OCI-LY1 (cell line): ENCODE measurements around the gene ENPP4.

Source experiments
- H2AFZ ChIP-seq: fragments of 200-600 bp; sonication (generic), shearing (Covaris generic); 2 replicates; pipeline ENCODE4 v1.6.0; 2014; ENCODE audit warnings: antibody characterized with exemption, mild to moderate bottlenecking, low read length
- H3F3A ChIP-seq: fragments of 200-600 bp; sonication (generic), shearing (Covaris generic); 2 replicates; pipeline ENCODE4 v1.6.0; 2014; ENCODE audit warnings: mild to moderate bottlenecking, antibody characterized with exemption, low read length, moderate library complexity; ENCODE audit not compliant: insufficient read depth
- H3K27ac ChIP-seq: fragments of 200-600 bp; sonication (generic); 2 replicates; pipeline ENCODE4 v1.5.1; 2014; ENCODE audit warnings: low read length, mixed run types, mild to moderate bottlenecking, low read depth; ENCODE audit not compliant: poor library complexity, severe bottlenecking
- H3K27me3 ChIP-seq: fragments of 200-600 bp; sonication (generic); 2 replicates; pipeline ENCODE4 v1.6.0; 2014; ENCODE audit warnings: antibody characterized with exemption, mild to moderate bottlenecking, low read length, moderate library complexity; ENCODE audit not compliant: insufficient read depth
- H3K36me3 ChIP-seq: fragments of 200-600 bp; sonication (generic); 2 replicates; pipeline ENCODE4 v1.6.1; 2014; ENCODE audit warnings: mild to moderate bottlenecking, antibody characterized with exemption, low read length, moderate library complexity, mixed read lengths; ENCODE audit not compliant: insufficient read depth
- H3K4me1 ChIP-seq: fragments of 200-600 bp; sonication (generic); 2 replicates; pipeline ENCODE4 v1.5.1; 2014; ENCODE audit warnings: mild to moderate bottlenecking, low read length, moderate library complexity; ENCODE audit not compliant: insufficient read depth, severe bottlenecking
- H3K4me2 ChIP-seq: fragments of 200-600 bp; sonication (generic), shearing (Covaris generic); 2 replicates; pipeline ENCODE4 v1.6.1; 2014; ENCODE audit warnings: low read length
- H3K4me3 ChIP-seq: fragments of 200-600 bp; sonication (generic); 2 replicates; pipeline ENCODE4 v1.5.1; 2014; ENCODE audit warnings: low read length, low read depth, mild to moderate bottlenecking, mixed read lengths; ENCODE audit not compliant: poor library complexity, severe bottlenecking
- H3K79me2 ChIP-seq: fragments of 200-600 bp; shearing (Covaris generic); 2 replicates; pipeline ENCODE4 v1.6.1; 2016; ENCODE audit warnings: mixed run types, low read length, mixed read lengths; ENCODE audit not compliant: insufficient read depth
- H3K9ac ChIP-seq: fragments of 200-600 bp; sonication (generic), shearing (Covaris generic); 2 replicates; pipeline ENCODE4 v1.6.1; 2014; ENCODE audit warnings: mild to moderate bottlenecking, low read length, mixed read lengths
- H3K9me2 ChIP-seq: fragments of 200-600 bp; sonication (generic), shearing (Covaris generic); 2 replicates; pipeline ENCODE4 v1.6.1; 2014; ENCODE audit warnings: low read depth, mild to moderate bottlenecking, low read length, mixed read lengths
- H3K9me3 ChIP-seq: fragments of 200-600 bp; shearing (Covaris generic); 2 replicates; pipeline ENCODE4 v1.6.1; 2014; ENCODE audit warnings: low read length, mixed read lengths
- H4K20me1 ChIP-seq: fragments of 200-600 bp; sonication (generic), shearing (Covaris generic); 2 replicates; pipeline ENCODE4 v1.6.0; 2016; ENCODE audit warnings: mild to moderate bottlenecking, low read length; ENCODE audit not compliant: insufficient read depth
- CTCF ChIP-seq: fragments of 200-600 bp; sonication (generic), shearing (Covaris generic); IDR thresholded peaks from 2 replicates; pipeline ENCODE4 v1.5.1; 2017; ENCODE audit warnings: mild to moderate bottlenecking, antibody characterized with exemption, low read length, moderate library complexity, mixed read lengths
- EZH2 ChIP-seq: fragments of 200-600 bp; sonication (generic), shearing (Covaris generic); IDR thresholded peaks from 2 replicates; pipeline ENCODE4 v1.8.0; 2017; ENCODE audit warnings: borderline replicate concordance, mixed run types, mild to moderate bottlenecking, antibody characterized with exemption, low read length, moderate library complexity, mixed read lengths

ENPP4 gene

DNA sequence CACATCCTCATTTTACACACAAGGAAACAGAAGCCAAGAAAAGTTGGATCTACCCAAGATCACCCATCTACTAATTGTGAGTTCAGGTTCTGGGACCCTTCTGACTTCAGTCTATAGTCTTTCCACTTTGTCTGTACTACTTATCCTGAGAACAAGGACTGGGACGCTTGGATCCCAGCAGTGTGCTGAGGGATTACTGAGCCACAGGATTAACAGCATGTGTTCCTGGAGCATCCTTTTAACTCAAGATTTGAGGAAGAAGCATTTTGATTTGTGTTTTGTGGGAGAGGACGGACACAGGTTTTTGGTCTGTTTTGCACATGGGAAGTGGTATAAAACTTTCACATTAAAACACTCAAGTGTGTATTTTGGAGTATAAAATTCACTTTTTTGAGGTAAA is 4.4 kb downstream of the ENPP4 start:
- Histone ChIP-seq H4K20me1 (no peaks in the 10 kb centered on the region), H2AFZ (no peak overlapping the region), H3K79me2 (peaks cover 56% of the 10 kb centered on the region), H3F3A (no peaks in the 10 kb centered on the region), H3K9ac (no peak overlapping the region), H3K4me2 (no peak overlapping the region), H3K4me3 (no peak overlapping the region), H3K4me1 (peaks cover 28% of the 10 kb centered on the region), H3K9me2 (no peaks in the 10 kb centered on the region), H3K27me3 (no peaks in the 10 kb centered on the region), H3K27ac (no peak overlapping the region), H3K36me3 (no peaks in the 10 kb centered on the region), H3K9me3 (no peaks in the 10 kb centered on the region)
- TF ChIP-seq CTCF, result no peak
- no peak for TF ChIP-seq EZH2

DNA sequence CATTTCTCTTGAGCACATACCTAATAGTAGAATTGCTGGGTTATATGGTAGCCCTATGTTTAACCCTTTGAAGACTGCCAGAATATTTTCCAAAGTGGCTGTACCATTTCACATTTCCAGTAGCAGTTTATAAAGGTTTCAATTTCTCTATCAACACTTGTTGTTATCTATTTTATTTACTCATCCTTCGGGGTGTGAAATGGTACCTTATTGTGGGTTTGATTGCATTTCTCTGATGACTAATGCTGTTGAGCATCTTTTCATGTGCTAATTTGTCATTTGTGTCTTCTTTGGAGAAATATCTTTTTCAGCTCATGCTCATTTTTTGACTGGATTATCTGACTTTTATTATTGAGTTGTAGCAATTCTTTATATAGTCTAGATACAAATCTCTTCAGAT is 5.4 kb downstream of the ENPP4 start:
- no peak overlapping the region for H3K27ac ChIP-seq
- H4K20me1 ChIP-seq, result no peaks in the 10 kb centered on the region
- H3K9ac ChIP-seq, result no peak overlapping the region
- H3K36me3 ChIP-seq, result no peaks in the 10 kb centered on the region; the same call in 1 of the 2 replicates
- H3K9me3 ChIP-seq, result no peaks in the 10 kb centered on the region
- TF ChIP-seq CTCF (no peak), EZH2 (no peak)
- no peak overlapping the region for H3K4me2 ChIP-seq
- H3F3A ChIP-seq, result no peaks in the 10 kb centered on the region
- H3K27me3 ChIP-seq, result no peaks in the 10 kb centered on the region
- no peaks in the 10 kb centered on the region for H3K9me2 ChIP-seq
- H2AFZ ChIP-seq, result no peak overlapping the region
- no peak overlapping the region for H3K4me3 ChIP-seq
- H3K79me2 ChIP-seq, result peaks cover 58% of the 10 kb centered on the region
- H3K4me1 ChIP-seq, result peaks cover 28% of the 10 kb centered on the region

- Histone ChIP-seq H3K36me3 (peaks cover 5% of the 10 kb centered on the region; the same call in 1 of the 2 replicates), H3K9me3 (no peaks in the 10 kb centered on the region), H3K9me2 (no peaks in the 10 kb centered on the region), H3K27me3 (no peaks in the 10 kb centered on the region), H2AFZ (no peak overlapping the region), H3K4me1 (peaks cover 24% of the 10 kb centered on the region), H3K9ac (no peak overlapping the region), H4K20me1 (no peaks in the 10 kb centered on the region), H3F3A (no peaks in the 10 kb centered on the region), H3K79me2 (peaks cover 52% of the 10 kb centered on the region), H3K4me3 (no peak overlapping the region), H3K27ac (no peak overlapping the region), H3K4me2 (no peak overlapping the region)
- TF ChIP-seq CTCF (no peak), EZH2 (no peak)
These were observed 7.0 kb downstream of the ENPP4 start for GRCh38 chr6:46136831-46137230.
